Nephron (organoid): ENCODE measurements around the gene AFF3.

Source experiments
- H3K27ac Mint-ChIP-seq, 3 experiments: 2 replicates each; pipeline ENCODE4 v1.8.0; 2020; ENCODE audit warnings: mixed read lengths in 3 of 3, mild to moderate bottlenecking in 2 of 3, moderate library complexity in 1 of 3
- H3K27me3 Mint-ChIP-seq: 2 replicates; pipeline ENCODE4 v1.8.0; 2021; ENCODE audit warnings: low read depth, mild to moderate bottlenecking, moderate library complexity, mixed read lengths
- H3K36me3 Mint-ChIP-seq: 2 replicates; pipeline ENCODE4 v1.8.0; 2020; ENCODE audit warnings: low read depth, mixed read lengths
- H3K4me1 Mint-ChIP-seq: 2 replicates; pipeline ENCODE4 v1.8.0; 2020; ENCODE audit warnings: mixed read lengths
- H3K4me3 Mint-ChIP-seq, 3 experiments: 2 replicates each; pipeline ENCODE4 v1.8.0; 2020; ENCODE audit warnings: mild to moderate bottlenecking in 3 of 3, mixed read lengths in 3 of 3, moderate library complexity in 2 of 3
- H3K9me3 Mint-ChIP-seq: 2 replicates; pipeline ENCODE4 v1.8.0; 2020; ENCODE audit warnings: mixed read lengths
- CTCF ChIP-seq, 3 experiments: fragments of 200-600 bp; sonication (generic); IDR thresholded peaks; one replicate each; pipeline ENCODE4 v1.5.0; 2021; ENCODE audit warnings: antibody characterized with exemption in 3 of 3; ENCODE audit not compliant: unreplicated experiment in 3 of 3

AFF3 gene

DNA sequence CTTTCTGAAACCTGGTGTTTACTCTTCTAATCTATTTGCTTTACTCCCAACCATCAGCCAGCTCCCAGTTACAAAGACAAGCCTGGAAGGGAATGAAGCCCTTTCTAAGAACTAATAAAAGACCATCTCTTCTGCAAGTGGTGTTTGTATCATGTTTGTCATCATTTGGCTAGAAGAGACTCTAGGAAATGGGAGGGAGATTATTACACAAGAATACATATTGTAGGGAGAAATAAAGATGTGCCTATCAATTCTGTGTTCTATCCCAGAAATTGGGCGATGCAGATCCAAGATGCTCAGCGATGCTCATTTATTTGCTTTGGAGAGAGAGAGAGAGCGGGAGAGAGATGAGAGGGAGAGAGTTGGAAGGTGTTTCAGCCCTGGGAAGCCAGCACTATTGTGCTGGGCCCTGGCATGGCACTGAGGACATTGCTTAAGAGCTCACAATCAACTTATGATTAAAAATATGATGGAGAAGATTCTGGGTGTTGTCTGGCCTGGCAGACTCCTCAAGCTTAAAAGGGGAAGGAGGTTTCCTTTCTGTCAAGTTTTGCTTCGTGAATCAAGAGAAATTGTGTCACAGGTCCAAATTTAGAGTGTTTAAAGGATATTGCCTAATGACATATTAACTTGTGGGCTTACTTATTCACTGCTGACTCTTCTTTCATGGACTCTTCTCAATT, 41.8 kb upstream of the AFF3 start:
- no peak for TF ChIP-seq CTCF (IDR thresholded peaks at IDR 0.05; ENCODE audit: unreplicated experiment in 3 of 3)
- peak overlapping the region in 2 of 3 experiments; percentile 2 to 4 for H3K27ac Mint-ChIP-seq
- peaks cover 9% of the 10 kb centered on the region for H3K27me3 Mint-ChIP-seq
- H3K4me3 Mint-ChIP-seq: no peak overlapping the region
- peaks cover 26% of the 10 kb centered on the region for H3K4me1 Mint-ChIP-seq
- H3K9me3 Mint-ChIP-seq: no peaks in the 10 kb centered on the region
- no peaks in the 10 kb centered on the region for H3K36me3 Mint-ChIP-seq

GRCh38 chr2:100182494-100183361, 40.3 kb upstream of the AFF3 start:
- H3K4me1 Mint-ChIP-seq: peaks cover 26% of the 10 kb centered on the region
- H3K36me3 Mint-ChIP-seq: no peaks in the 10 kb centered on the region
- H3K27ac Mint-ChIP-seq: peak overlapping the region in 1 of 3 experiments; percentile 62
- H3K27me3 Mint-ChIP-seq: peaks cover 9% of the 10 kb centered on the region
- H3K4me3 Mint-ChIP-seq: no peak overlapping the region
- TF ChIP-seq CTCF (IDR thresholded peaks at IDR 0.05; ENCODE audit: unreplicated experiment in 3 of 3): no peak
- H3K9me3 Mint-ChIP-seq: no peaks in the 10 kb centered on the region

GRCh38 chr2:100180503-100180902, 38.1 kb upstream of the AFF3 start:
- H3K4me1 Mint-ChIP-seq: peaks cover 26% of the 10 kb centered on the region
- no peaks in the 10 kb centered on the region for H3K9me3 Mint-ChIP-seq
- no peak overlapping the region for H3K4me3 Mint-ChIP-seq
- H3K36me3 Mint-ChIP-seq: no peaks in the 10 kb centered on the region
- H3K27ac Mint-ChIP-seq: no peak overlapping the region
- TF ChIP-seq CTCF (IDR thresholded peaks at IDR 0.05; ENCODE audit: unreplicated experiment in 3 of 3): no peak
- H3K27me3 Mint-ChIP-seq: peaks cover 9% of the 10 kb centered on the region

DNA sequence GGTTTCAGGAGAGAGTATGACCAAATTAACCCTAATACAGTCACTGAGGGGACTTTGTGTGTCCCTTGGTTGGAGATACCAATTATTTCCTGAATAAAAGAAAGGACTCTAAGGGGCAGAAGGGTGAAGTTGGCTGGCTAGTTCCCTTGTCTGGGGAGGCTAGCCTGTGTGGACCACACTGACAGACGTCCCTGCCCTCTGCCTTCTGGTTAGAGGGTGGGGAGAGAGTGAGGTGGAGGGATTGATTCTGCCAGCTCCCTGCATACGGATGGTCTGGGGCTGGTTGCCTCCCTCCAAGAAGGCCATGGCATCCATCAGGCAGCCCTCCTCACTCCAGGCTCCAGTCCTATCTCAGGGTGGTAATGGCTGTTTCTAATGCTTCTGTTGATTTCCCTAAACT, 37.4 kb upstream of the AFF3 start:
- no peak for TF ChIP-seq CTCF (IDR thresholded peaks at IDR 0.05; ENCODE audit: unreplicated experiment in 3 of 3)
- Mint-ChIP-seq H3K36me3 (no peaks in the 10 kb centered on the region), H3K27ac (no peak overlapping the region), H3K9me3 (no peaks in the 10 kb centered on the region), H3K4me1 (peaks cover 26% of the 10 kb centered on the region), H3K4me3 (no peak overlapping the region), H3K27me3 (peaks cover 9% of the 10 kb centered on the region)

GRCh38 chr2:100178864-100179263, 36.5 kb upstream of the AFF3 start:
- TF ChIP-seq CTCF (IDR thresholded peaks at IDR 0.05; ENCODE audit: unreplicated experiment in 3 of 3): no peak
- no peaks in the 10 kb centered on the region for H3K9me3 Mint-ChIP-seq
- no peaks in the 10 kb centered on the region for H3K36me3 Mint-ChIP-seq
- H3K4me3 Mint-ChIP-seq: no peak overlapping the region
- H3K27ac Mint-ChIP-seq: no peak overlapping the region
- H3K4me1 Mint-ChIP-seq: peaks cover 20% of the 10 kb centered on the region
- peaks cover 3% of the 10 kb centered on the region for H3K27me3 Mint-ChIP-seq
